Measurements from ENCODE around the gene PGPEP1.

DNA sequence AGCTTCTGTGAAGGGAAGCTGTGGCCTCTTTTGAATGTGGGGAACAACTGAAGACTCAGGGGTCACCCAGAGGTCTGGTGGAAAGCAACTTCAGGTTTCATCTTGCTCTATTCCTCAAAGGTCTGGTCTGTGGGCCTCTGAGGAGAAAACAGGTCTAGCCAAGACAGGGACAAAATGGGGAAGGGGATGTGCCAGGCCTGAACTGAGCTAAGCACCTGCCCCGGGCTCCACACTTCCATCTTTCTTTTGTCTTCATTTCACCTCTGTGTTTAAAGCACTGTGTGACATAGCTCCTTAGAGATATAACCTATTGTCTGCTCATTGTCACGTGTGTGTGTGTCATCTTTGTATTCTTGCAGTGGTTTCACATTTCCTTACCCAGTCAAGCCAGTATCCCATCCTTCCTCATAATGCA is 25.6 kb downstream of the PGPEP1 start:
- TF ChIP-seq, protein P1, sequence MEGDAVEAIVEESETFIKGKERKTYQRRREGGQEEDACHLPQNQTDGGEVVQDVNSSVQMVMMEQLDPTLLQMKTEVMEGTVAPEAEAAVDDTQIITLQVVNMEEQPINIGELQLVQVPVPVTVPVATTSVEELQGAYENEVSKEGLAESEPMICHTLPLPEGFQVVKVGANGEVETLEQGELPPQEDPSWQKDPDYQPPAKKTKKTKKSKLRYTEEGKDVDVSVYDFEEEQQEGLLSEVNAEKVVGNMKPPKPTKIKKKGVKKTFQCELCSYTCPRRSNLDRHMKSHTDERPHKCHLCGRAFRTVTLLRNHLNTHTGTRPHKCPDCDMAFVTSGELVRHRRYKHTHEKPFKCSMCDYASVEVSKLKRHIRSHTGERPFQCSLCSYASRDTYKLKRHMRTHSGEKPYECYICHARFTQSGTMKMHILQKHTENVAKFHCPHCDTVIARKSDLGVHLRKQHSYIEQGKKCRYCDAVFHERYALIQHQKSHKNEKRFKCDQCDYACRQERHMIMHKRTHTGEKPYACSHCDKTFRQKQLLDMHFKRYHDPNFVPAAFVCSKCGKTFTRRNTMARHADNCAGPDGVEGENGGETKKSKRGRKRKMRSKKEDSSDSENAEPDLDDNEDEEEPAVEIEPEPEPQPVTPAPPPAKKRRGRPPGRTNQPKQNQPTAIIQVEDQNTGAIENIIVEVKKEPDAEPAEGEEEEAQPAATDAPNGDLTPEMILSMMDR (conservative IDR thresholded peaks at IDR 0.05; ENCODE audit: low read depth, low read length) = no peak
- no peak for TF ChIP-seq EZH2 (IDR thresholded peaks at IDR 0.05; ENCODE audit: borderline replicate concordance, low read depth, low read length, poor library complexity, severe bottlenecking)
